AG04450 (cell line): ENCODE results near the gene CTSA. TPM values are rescaled to one million over a fixed set of nuclear protein-coding genes. Genes with fewer than 3 reads are reported as not detected.
"Not testable (repeated sequence)": the region's sequence is repeated elsewhere in the genome, so short reads cannot be mapped to it uniquely, and the experiment has no call there.

Source experiments
- CTCF ChIA-PET: fragments of 300-600, 350-600 bp; formaldehyde crosslinking; extraction: SDS; loops from one replicate; lab custom pipeline; 2022; ENCODE audit warnings: antibody characterized with exemption, inconsistent platforms; lab: Charles Lee
- POLR2A ChIA-PET: fragments of 350-600 bp; formaldehyde crosslinking; extraction: SDS; loops from one replicate; lab custom pipeline; 2021; ENCODE audit warnings: antibody characterized with exemption, inconsistent platforms; lab: Yijun Ruan, JAX
- DNase-seq: peaks from one replicate; pipeline ENCODE4 v3.0.0-alpha.2; 2011; ENCODE audit warnings: low read depth, low spot score
- H3K27ac ChIP-seq: one replicate; pipeline ENCODE4 v1.5.1; 2012; ENCODE audit warnings: low read depth, low read length, control low read depth
- H3K27me3 ChIP-seq: one replicate; pipeline ENCODE4 v1.6.0; 2012; ENCODE audit warnings: low read length; ENCODE audit not compliant: control insufficient read depth, insufficient read depth
- H3K4me3 ChIP-seq: 2 replicates; pipeline ENCODE4 v1.5.1; 2011; ENCODE audit warnings: mild to moderate bottlenecking, low read depth, low read length, control low read depth
- H3K9me3 ChIP-seq: 2 replicates; pipeline ENCODE4 v1.5.1; 2012; ENCODE audit warnings: low read length; ENCODE audit not compliant: control insufficient read depth, insufficient read depth
- CTCF ChIP-seq: IDR thresholded peaks from 2 replicates; pipeline ENCODE4 v1.5.1; 2011; ENCODE audit warnings: low read depth, low read length, control low read depth, inconsistent platforms
- polyA plus RNA-seq: library from polyadenylated mRNA; depleted of rRNA; stranded (reverse); fragments of >200 nt; gene quantifications from 2 replicates; pipeline ENCODE4 v1.2.3, GENCODE V29; 2011

Gene CTSA
- polyA plus RNA-seq, 1 experiment, result 234 TPM

- Histone ChIP-seq H3K4me3 (no peak overlapping the region), H3K27ac (no peak overlapping the region), H3K9me3 (no peaks in the 10 kb centered on the region; the same call in 1 of the 2 replicates), H3K27me3 (no peaks in the 10 kb centered on the region)
- TF ChIP-seq CTCF, result no peak
- ChIA-PET CTCF (interaction anchor here (1.4 kb wide), 1 partner anchor 9 kb away, joined by 7 read pairs; no protein-coding TSS in a partner anchor), POLR2A (interaction anchor here (0.7 to 1.4 kb wide), 3 partner anchors 36 to 1586 kb away, joined by 3 to 7 read pairs (median 6); no protein-coding TSS in a partner anchor)
- DNase-seq, result no peak
Observed at GRCh38 chr20:45899046-45899835, 8.1 kb downstream of the CTSA start.

- DNase-seq, H3K4me3 ChIP-seq, H3K9me3 ChIP-seq, H3K27me3 ChIP-seq, H3K27ac ChIP-seq, POLR2A ChIA-PET: not testable (repeated sequence)
- CTCF ChIA-PET, result interaction anchor here (0.8 to 1.3 kb wide), 2 partner anchors 9 to 68 kb away, joined by 3 read pairs; no protein-coding TSS in a partner anchor
Observed at GRCh38 chr20:45901332-45901731, 10.2 kb downstream of the CTSA start.

- Histone ChIP-seq H3K27me3 (no peaks in the 10 kb centered on the region), H3K9me3 (no peaks in the 10 kb centered on the region; the same call in 1 of the 2 replicates), H3K4me3 (no peak overlapping the region), H3K27ac (no peak overlapping the region)
- no peak for DNase-seq
- POLR2A ChIA-PET, result interaction anchor here (0.6 kb wide), 1 partner anchor 8 kb away, joined by 3 read pairs; no protein-coding TSS in a partner anchor
- CTCF ChIA-PET, result interaction anchor here (0.8 to 1.3 kb wide), 2 partner anchors 10 to 67 kb away, joined by 3 read pairs; no protein-coding TSS in a partner anchor
- no peak for TF ChIP-seq CTCF
Observed at GRCh38 chr20:45902199-45902701, 11.1 kb downstream of the CTSA start.

GRCh38 chr20:45904583-45905504 lies 13.7 kb downstream of the CTSA start:
- Histone ChIP-seq H3K4me3 (no peak overlapping the region), H3K9me3 (no peaks in the 10 kb centered on the region; the same call in 1 of the 2 replicates), H3K27ac (peak overlapping the region; percentile 65), H3K27me3 (no peaks in the 10 kb centered on the region)
- TF ChIP-seq CTCF, result no peak
- ChIA-PET POLR2A (interaction anchor here (1.2 to 2.9 kb wide), 4 partner anchors 14 to 30 kb away, joined by 3 to 20 read pairs (median 8); partner anchors contain the start of genes CTSA, NEURL2 and PCIF1), CTCF (interaction anchor here (1.2 to 1.5 kb wide), 2 partner anchors 15 to 81 kb away, joined by 3 to 6 read pairs; no protein-coding TSS in a partner anchor)
- no peak for DNase-seq
